H1 (cell line): ENCODE measurements around the gene MRFAP1.

Experiments
- CTCF ChIP-seq, 3 experiments: IDR thresholded peaks; 1 replicate in 2 of 3; 2 replicates in 1 of 3; pipeline versions ENCODE4 v1.5.1 to v1.6.1; 2011; ENCODE audit warnings: low read length in 3 of 3, mild to moderate bottlenecking in 3 of 3, inconsistent platforms in 2 of 3, low read depth in 1 of 3, moderate library complexity in 1 of 3; ENCODE audit not compliant: insufficient read depth in 1 of 3; ENCODE audit errors: control extremely low read depth in 1 of 3
- EZH2 ChIP-seq: fragments of 200-600 bp; sonication (generic); IDR thresholded peaks from 2 replicates; pipeline ENCODE4 v1.7.1; 2012; ENCODE audit warnings: low read depth, mild to moderate bottlenecking, moderate library complexity, low read length, inconsistent platforms; ENCODE audit not compliant: severe bottlenecking
- RBBP5 ChIP-seq: IDR thresholded peaks from 2 replicates; pipeline ENCODE4 v1.7.1; 2012; ENCODE audit warnings: low read depth, mild to moderate bottlenecking, inconsistent platforms, low read length, moderate library complexity, borderline replicate concordance

- TF ChIP-seq RBBP5, result no peak
- no peak for TF ChIP-seq CTCF (IDR thresholded peaks at IDR 0.05; ENCODE audit: control extremely low read depth in 1 of 3, insufficient read depth in 1 of 3, low read depth in 1 of 3, low read length in 3 of 3)
- TF ChIP-seq EZH2, result no peak
Observed at GRCh38 chr4:6605605-6606004, 34.9 kb upstream of the MRFAP1 start.
